Measurements from ENCODE around the gene PSTPIP2.

- TF ChIP-seq FOXP2 (optimal IDR thresholded peaks at IDR 0.05; ENCODE audit: borderline replicate concordance, extremely low read depth, extremely low read length, insufficient read depth) (no peak), POLR2AphosphoS5 (IDR thresholded peaks at IDR 0.05; ENCODE audit: low read depth, low read length) (no peak), REST (IDR thresholded peaks at IDR 0.05; ENCODE audit: insufficient read depth in 1 of 2, low read depth in 2 of 2, low read length in 2 of 2) (no peak)
These were observed 3.3 kb downstream of the PSTPIP2 start for GRCh38 chr18:46068763-46069162.
